SK-N-SH (cell line): ENCODE data around the gene CRTC3.

Experiments used
- GATA2 ChIP-seq: sonication (generic); formaldehyde crosslinking; IDR thresholded peaks from 2 replicates; pipeline ENCODE4 v1.5.0; 2020; ENCODE audit warnings: mild to moderate bottlenecking, missing genetic modification reagents
- NRF1 ChIP-seq: IDR thresholded peaks from 2 replicates; pipeline ENCODE4 v1.6.1; 2012; ENCODE audit warnings: low read depth, mild to moderate bottlenecking, low read length
- RAD21 ChIP-seq: IDR thresholded peaks from 2 replicates; pipeline ENCODE4 v1.6.1; 2012; ENCODE audit warnings: mild to moderate bottlenecking, low read length
- RCOR1 ChIP-seq: fragments of 150-350 bp; IDR thresholded peaks from 2 replicates; pipeline ENCODE4 v1.6.1; 2017; ENCODE audit warnings: antibody characterized with exemption, low read length
- RXRA ChIP-seq: IDR thresholded peaks from 2 replicates; pipeline ENCODE4 v1.4.0; 2012; ENCODE audit warnings: low read depth, mild to moderate bottlenecking, borderline replicate concordance
- SIN3A ChIP-seq: IDR thresholded peaks from 2 replicates; pipeline ENCODE4 v1.6.1; 2012; ENCODE audit warnings: low read depth, mild to moderate bottlenecking, low read length, moderate library complexity, borderline replicate concordance
- TF ChIP-seq, protein P1 (sequence below): fragments of 150-350 bp; IDR thresholded peaks from 2 replicates; pipeline ENCODE4 v1.6.1; 2017; ENCODE audit warnings: antibody characterized with exemption, low read length, low read depth, borderline replicate concordance
- TF ChIP-seq, protein P2 (sequence below): fragments of 200-600 bp; sonication (generic); IDR thresholded peaks from 2 replicates; pipeline ENCODE4 v1.6.1; 2017; ENCODE audit warnings: antibody characterized with exemption, mild to moderate bottlenecking, moderate library complexity
- TF ChIP-seq, protein P3 (sequence below): IDR thresholded peaks from 2 replicates; pipeline ENCODE4 v1.6.1; 2012; ENCODE audit warnings: mild to moderate bottlenecking, low read depth, low read length, moderate library complexity
- TF ChIP-seq, protein P4 (sequence below): IDR thresholded peaks from 2 replicates; pipeline ENCODE4 v1.4.0; 2012; ENCODE audit warnings: low read depth
- TF ChIP-seq, protein P5 (sequence below): IDR thresholded peaks from 2 replicates; pipeline ENCODE4 v1.4.0; 2012; ENCODE audit warnings: low read depth, borderline replicate concordance

DNA sequence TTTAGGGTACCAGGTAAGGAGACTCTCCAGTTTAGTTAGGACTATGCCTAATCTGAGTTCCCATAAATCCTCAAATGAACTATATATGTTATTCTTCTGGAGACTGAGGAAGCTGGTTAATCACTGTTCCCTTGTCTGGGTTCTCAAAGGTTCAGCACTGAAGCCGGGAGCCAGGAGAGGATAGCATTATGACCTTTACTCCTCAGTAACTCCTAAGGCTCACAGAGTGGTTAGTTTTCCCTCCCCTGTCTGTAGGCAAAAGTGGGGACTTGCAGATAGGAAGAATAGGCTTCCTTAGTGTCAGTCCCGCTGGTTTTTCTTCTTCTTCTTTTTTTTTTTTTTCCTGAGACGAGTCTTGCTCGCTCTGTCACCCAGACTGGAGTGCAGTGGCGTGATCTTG lies 50.4 kb downstream of the CRTC3 start:
- TF ChIP-seq, protein P1, sequence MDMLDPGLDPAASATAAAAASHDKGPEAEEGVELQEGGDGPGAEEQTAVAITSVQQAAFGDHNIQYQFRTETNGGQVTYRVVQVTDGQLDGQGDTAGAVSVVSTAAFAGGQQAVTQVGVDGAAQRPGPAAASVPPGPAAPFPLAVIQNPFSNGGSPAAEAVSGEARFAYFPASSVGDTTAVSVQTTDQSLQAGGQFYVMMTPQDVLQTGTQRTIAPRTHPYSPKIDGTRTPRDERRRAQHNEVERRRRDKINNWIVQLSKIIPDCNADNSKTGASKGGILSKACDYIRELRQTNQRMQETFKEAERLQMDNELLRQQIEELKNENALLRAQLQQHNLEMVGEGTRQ: no peak
- TF ChIP-seq, protein P2, sequence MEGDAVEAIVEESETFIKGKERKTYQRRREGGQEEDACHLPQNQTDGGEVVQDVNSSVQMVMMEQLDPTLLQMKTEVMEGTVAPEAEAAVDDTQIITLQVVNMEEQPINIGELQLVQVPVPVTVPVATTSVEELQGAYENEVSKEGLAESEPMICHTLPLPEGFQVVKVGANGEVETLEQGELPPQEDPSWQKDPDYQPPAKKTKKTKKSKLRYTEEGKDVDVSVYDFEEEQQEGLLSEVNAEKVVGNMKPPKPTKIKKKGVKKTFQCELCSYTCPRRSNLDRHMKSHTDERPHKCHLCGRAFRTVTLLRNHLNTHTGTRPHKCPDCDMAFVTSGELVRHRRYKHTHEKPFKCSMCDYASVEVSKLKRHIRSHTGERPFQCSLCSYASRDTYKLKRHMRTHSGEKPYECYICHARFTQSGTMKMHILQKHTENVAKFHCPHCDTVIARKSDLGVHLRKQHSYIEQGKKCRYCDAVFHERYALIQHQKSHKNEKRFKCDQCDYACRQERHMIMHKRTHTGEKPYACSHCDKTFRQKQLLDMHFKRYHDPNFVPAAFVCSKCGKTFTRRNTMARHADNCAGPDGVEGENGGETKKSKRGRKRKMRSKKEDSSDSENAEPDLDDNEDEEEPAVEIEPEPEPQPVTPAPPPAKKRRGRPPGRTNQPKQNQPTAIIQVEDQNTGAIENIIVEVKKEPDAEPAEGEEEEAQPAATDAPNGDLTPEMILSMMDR: no peak
- no peak for TF ChIP-seq SIN3A
- TF ChIP-seq, protein P3, sequence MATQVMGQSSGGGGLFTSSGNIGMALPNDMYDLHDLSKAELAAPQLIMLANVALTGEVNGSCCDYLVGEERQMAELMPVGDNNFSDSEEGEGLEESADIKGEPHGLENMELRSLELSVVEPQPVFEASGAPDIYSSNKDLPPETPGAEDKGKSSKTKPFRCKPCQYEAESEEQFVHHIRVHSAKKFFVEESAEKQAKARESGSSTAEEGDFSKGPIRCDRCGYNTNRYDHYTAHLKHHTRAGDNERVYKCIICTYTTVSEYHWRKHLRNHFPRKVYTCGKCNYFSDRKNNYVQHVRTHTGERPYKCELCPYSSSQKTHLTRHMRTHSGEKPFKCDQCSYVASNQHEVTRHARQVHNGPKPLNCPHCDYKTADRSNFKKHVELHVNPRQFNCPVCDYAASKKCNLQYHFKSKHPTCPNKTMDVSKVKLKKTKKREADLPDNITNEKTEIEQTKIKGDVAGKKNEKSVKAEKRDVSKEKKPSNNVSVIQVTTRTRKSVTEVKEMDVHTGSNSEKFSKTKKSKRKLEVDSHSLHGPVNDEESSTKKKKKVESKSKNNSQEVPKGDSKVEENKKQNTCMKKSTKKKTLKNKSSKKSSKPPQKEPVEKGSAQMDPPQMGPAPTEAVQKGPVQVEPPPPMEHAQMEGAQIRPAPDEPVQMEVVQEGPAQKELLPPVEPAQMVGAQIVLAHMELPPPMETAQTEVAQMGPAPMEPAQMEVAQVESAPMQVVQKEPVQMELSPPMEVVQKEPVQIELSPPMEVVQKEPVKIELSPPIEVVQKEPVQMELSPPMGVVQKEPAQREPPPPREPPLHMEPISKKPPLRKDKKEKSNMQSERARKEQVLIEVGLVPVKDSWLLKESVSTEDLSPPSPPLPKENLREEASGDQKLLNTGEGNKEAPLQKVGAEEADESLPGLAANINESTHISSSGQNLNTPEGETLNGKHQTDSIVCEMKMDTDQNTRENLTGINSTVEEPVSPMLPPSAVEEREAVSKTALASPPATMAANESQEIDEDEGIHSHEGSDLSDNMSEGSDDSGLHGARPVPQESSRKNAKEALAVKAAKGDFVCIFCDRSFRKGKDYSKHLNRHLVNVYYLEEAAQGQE: no peak
- no peak for TF ChIP-seq RCOR1
- no peak for TF ChIP-seq NRF1
- no peak for TF ChIP-seq GATA2 (CRISPR knock-in tag)
- TF ChIP-seq RAD21: no peak
- TF ChIP-seq, protein P4, sequence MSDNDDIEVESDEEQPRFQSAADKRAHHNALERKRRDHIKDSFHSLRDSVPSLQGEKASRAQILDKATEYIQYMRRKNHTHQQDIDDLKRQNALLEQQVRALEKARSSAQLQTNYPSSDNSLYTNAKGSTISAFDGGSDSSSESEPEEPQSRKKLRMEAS: no peak
- no peak for TF ChIP-seq RXRA
- TF ChIP-seq, protein P5, sequence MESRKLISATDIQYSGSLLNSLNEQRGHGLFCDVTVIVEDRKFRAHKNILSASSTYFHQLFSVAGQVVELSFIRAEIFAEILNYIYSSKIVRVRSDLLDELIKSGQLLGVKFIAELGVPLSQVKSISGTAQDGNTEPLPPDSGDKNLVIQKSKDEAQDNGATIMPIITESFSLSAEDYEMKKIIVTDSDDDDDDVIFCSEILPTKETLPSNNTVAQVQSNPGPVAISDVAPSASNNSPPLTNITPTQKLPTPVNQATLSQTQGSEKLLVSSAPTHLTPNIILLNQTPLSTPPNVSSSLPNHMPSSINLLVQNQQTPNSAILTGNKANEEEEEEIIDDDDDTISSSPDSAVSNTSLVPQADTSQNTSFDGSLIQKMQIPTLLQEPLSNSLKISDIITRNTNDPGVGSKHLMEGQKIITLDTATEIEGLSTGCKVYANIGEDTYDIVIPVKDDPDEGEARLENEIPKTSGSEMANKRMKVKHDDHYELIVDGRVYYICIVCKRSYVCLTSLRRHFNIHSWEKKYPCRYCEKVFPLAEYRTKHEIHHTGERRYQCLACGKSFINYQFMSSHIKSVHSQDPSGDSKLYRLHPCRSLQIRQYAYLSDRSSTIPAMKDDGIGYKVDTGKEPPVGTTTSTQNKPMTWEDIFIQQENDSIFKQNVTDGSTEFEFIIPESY: no peak
